Hair follicle dermal papilla cell (primary cell): Measurements from ENCODE around the gene SLC1A1. TPM values are rescaled to one million over a fixed set of nuclear protein-coding genes. Genes with fewer than 3 reads are reported as not detected.

Experiments used
- total RNA-seq: library from RNA; depleted of rRNA; stranded (reverse); fragments of >200 nt; gene quantifications from 2 replicates; pipeline ENCODE4 v1.2.3, GENCODE V29; 2012

The SLC1A1 gene
- 5.4 and 8.3 TPM in 2 replicates for total RNA-seq

DNA sequence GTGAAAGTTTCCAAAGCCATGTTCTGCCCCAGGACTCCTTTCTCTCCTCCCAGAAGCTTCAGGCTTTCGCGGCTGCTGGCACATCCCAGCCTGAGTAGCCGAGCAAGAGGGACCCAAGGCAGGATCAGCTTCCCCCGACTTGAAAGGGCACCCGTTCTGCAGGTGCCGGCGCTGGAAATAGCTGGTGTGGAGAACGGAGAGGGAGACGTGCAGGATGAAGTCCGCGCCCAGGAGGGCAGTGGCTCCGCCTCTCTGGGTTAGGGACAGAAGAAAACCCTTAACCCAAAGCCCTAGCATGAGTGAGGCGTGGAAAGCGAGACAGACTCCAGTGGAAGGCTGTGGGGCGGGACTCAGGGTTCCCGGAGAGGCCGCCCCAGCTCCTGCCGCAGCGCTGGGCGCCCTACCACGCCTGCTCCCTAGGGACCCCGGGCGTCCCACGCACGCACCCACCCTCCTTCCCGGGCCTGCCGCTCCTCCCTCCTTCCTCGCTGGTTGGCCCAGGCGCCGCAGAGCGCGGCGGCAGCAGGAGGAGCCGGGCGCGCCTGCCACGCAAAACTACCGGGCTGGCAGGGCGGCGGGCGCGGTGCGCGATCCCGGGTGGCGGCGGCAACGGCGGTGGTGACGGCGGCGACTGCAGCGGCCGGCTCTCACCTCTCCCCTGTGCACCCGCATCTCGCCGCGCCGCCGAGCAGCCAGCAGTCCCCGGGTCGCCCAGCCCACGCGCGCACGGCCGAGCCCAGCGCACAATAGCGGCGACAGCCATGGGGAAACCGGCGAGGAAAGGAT, at the start of gene SLC1A1:
SLC1A1 (plus strand) TSS at position 550 of the 786 bp plus-strand sequence; CDS start at position 762, 212 bp downstream.

Other genes with a start within 250 kb of the SLC1A1 start
- 44.8 and 58.4 TPM in 2 replicates for gene GLIS3, start 190.4 kb upstream of the SLC1A1 start, total RNA-seq
- 7.5 and 8.5 TPM in 2 replicates for gene PLPP6, start 171.8 kb downstream of the SLC1A1 start, total RNA-seq
- gene SPATA6L, start 176.0 kb downstream of the SLC1A1 start, total RNA-seq, result 0.65 and 0.73 TPM in 2 replicates
- 19.1 and 19.9 TPM in 2 replicates for gene CDC37L1, start 189.1 kb downstream of the SLC1A1 start, total RNA-seq